A549 (cell line): ENCODE results near the gene KHNYN.

Source experiments
- JUN ChIP-seq, 2 experiments: fragments of >200 bp; sonication (Bioruptor Twin); formaldehyde crosslinking; IDR thresholded peaks; 2 replicates in 1 of 2; 3 replicates in 1 of 2; pipeline ENCODE4 v1.6.1; 2016 to 2017
- POLR2A ChIP-seq: IDR thresholded peaks from 2 replicates; pipeline ENCODE4 v1.6.1; 2012; ENCODE audit warnings: mild to moderate bottlenecking, low read length
- RAD21 ChIP-seq, 2 experiments: fragments of >200 bp in 1 of 2; sonication (Bioruptor Twin) in 1 of 2; formaldehyde crosslinking in 1 of 2; IDR thresholded peaks in 1 of 2; conservative IDR thresholded peaks in 1 of 2; 2 replicates in 1 of 2; 3 replicates in 1 of 2; pipeline ENCODE4 v1.6.1; 2012 to 2018; ENCODE audit warnings: inconsistent platforms in 1 of 2
- TF ChIP-seq, protein P1 (sequence below): fragments of >200 bp; sonication (Bioruptor Twin); formaldehyde crosslinking; IDR thresholded peaks from 3 replicates; pipeline ENCODE4 v1.5.1; 2016
- TF ChIP-seq, protein P2 (sequence below): fragments of 450-650 bp; IDR thresholded peaks from 2 replicates; pipeline ENCODE4 v1.6.1; 2014; ENCODE audit warnings: antibody characterized with exemption

DNA sequence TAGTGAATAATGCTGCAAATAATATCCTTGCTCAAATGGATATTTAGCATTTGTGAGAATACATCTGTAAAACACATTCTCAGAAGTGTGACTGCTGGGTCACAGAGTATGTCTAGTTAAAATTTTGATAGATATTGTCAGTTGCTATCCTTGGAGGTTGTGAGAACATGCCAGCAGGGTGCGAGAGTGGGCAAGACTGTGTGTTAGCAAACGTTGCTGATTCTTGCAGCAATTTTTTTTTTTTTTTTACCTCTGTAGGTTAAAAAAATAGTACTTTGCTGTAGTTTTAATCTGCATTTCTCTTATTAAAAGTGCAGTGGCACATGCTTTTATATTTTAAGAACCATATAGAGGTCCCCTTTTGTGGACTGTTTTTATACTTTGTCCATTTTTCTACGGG, 35.5 kb upstream of the KHNYN start:
- TF ChIP-seq, protein P1, sequence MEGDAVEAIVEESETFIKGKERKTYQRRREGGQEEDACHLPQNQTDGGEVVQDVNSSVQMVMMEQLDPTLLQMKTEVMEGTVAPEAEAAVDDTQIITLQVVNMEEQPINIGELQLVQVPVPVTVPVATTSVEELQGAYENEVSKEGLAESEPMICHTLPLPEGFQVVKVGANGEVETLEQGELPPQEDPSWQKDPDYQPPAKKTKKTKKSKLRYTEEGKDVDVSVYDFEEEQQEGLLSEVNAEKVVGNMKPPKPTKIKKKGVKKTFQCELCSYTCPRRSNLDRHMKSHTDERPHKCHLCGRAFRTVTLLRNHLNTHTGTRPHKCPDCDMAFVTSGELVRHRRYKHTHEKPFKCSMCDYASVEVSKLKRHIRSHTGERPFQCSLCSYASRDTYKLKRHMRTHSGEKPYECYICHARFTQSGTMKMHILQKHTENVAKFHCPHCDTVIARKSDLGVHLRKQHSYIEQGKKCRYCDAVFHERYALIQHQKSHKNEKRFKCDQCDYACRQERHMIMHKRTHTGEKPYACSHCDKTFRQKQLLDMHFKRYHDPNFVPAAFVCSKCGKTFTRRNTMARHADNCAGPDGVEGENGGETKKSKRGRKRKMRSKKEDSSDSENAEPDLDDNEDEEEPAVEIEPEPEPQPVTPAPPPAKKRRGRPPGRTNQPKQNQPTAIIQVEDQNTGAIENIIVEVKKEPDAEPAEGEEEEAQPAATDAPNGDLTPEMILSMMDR, result no peak
- TF ChIP-seq POLR2A (no peak), RAD21 (conservative IDR thresholded peaks at IDR 0.05 in 1 of 2, IDR thresholded peaks at IDR 0.05 in 1 of 2) (no peak), JUN (IDR thresholded peaks at IDR 0.05) (no peak)
- TF ChIP-seq, protein P2, sequence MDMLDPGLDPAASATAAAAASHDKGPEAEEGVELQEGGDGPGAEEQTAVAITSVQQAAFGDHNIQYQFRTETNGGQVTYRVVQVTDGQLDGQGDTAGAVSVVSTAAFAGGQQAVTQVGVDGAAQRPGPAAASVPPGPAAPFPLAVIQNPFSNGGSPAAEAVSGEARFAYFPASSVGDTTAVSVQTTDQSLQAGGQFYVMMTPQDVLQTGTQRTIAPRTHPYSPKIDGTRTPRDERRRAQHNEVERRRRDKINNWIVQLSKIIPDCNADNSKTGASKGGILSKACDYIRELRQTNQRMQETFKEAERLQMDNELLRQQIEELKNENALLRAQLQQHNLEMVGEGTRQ, result no peak
